WI38 (cell line): Measurements from ENCODE around the gene FOXJ3.

Experiments used
- H3K4me3 ChIP-seq: 2 replicates; pipeline ENCODE4 v1.5.1; 2011; ENCODE audit warnings: low read depth, mild to moderate bottlenecking, control low read depth, low read length
- CTCF ChIP-seq: IDR thresholded peaks from 2 replicates; pipeline ENCODE4 v1.5.1; 2012; ENCODE audit warnings: low read depth, mild to moderate bottlenecking, control low read depth, low read length

The FOXJ3 gene

DNA sequence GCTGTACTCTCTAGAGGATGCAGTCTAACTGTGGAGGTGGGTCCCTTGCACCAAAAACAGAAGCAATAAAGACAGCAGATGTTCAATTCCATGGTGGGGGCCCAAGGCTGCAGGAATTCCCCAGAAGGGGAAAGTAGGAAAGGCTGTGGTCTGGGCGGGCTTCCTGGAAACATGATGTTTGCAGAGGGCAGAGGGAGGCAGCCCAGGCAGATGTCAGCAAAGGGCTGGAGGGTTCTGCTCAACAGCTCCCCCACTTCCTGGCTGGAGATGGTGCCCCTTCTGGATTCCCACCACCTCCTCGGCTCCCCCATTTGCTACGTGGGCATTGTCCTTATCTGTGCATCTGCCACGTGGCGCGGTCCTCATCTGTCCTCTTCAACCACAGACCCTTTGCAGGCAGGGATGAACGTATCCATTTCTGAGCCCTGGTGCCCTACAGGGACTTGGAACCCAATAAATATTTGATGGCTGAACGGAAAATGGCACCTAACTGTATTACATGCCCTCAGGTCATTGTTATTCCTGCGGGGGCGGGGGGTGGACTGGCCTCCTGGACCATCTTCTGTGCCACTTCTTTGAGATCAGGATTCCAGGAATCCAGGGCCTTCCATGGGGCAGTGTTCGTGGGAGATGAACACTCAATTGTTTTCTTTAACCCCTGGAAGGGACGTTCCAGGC lies 190.2 kb downstream of the FOXJ3 start:
- no peak overlapping the region for H3K4me3 ChIP-seq
- no peak for TF ChIP-seq CTCF

DNA sequence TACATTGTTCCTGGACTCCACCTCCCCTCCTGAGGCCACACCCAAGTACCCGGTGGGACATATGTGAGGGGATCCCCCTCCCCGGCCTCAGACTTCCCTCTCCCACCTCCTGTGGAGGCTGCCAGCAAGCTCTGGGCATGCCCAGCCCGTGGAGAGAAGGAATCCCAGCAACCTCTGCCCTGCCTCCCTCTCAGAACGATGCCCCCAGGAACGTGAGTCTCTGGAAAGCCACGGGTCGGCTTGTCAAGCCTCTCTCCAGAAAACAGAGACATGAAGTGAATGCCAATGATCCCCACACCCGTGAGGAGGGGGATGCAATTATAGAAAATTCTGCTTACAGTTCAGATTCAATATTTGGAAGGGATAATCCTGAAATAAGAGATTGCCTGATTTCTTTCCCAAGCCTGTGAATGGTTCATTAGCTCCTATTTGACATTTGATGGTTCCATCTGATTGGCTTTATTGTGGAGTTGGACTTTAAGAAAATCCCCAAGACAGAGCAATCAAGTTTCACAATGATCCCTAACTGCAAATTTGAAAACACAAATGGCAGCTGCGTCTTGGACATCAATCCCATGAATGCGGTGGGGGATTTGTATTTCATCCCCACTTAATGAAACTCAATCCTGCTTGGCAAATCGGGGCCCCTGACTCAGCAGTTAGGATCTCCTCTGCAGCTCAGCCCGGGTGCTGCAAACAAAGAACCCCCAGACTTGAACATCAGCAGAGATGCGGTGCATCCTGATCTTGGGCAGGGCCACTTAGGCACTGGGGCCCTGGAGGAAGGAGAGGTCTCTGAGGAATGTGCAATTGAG lies 190.9 kb downstream of the FOXJ3 start:
- TF ChIP-seq CTCF, result no peak
- no peak overlapping the region for H3K4me3 ChIP-seq

- no peak overlapping the region for H3K4me3 ChIP-seq
- TF ChIP-seq CTCF, result no peak
These were observed 191.9 kb downstream of the FOXJ3 start for GRCh38 chr1:42142894-42143675.

GRCh38 chr1:42141978-42142377 lies 193.1 kb downstream of the FOXJ3 start:
- no peak for TF ChIP-seq CTCF
- no peak overlapping the region for H3K4me3 ChIP-seq

DNA sequence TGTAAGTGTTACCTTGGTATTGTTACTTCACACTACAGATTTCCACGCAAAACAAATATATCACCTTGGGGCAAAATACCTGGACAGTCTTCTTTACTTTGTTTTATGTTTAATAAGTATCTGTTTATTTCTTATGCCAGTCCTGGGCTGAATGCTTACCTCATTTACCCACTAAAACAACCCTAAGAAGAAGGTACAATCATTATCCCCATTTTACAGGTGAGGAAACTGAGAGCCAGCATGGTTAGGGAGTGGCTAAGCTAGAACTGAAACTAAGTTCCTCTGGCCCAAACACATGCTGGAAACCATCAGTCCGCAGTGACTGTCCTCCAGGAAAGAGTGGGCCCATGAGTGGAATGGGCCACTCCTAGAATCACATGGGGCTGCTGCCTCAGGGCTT lies 194.8 kb downstream of the FOXJ3 start:
- no peak for TF ChIP-seq CTCF
- H3K4me3 ChIP-seq, result no peak overlapping the region

GRCh38 chr1:42139444-42139843 lies 195.6 kb downstream of the FOXJ3 start:
- TF ChIP-seq CTCF, result no peak
- no peak overlapping the region for H3K4me3 ChIP-seq
